ENCODE measurements around the gene FCHSD2. TPM values are rescaled to one million over a fixed set of nuclear protein-coding genes. Genes with fewer than 3 reads are reported as not detected.
A peak's percentile ranks its signal among the peaks of the same experiment; 100 is the strongest.

The FCHSD2 gene
- total and polyA plus RNA-seq, 2 of the 13 experiments (the other 11 are each of a cell fraction or from before 2014, with no cell fraction given): 20.5 to 24.8 TPM

- TF ChIP-seq HMGXB4 (CRISPR knock-in tag; IDR thresholded peaks at IDR 0.05; ENCODE audit: borderline replicate concordance in 1 of 2, low read depth in 1 of 2) (peak in 1 of 2 experiments; percentile 48; a peak in 2 of 4 replicates), ATAD3A (CRISPR knock-in tag; IDR thresholded peaks at IDR 0.05) (no peak; the same call in 1 of the 2 replicates), HES4 (CRISPR knock-in tag; IDR thresholded peaks at IDR 0.05; ENCODE audit: borderline replicate concordance) (no peak), SMAD1 (CRISPR knock-in tag; IDR thresholded peaks at IDR 0.05; ENCODE audit: borderline replicate concordance, low read depth) (peak; percentile 63; the same call in 1 of the 2 replicates), NKX3-1 (CRISPR knock-in tag; IDR thresholded peaks at IDR 0.05) (peak; percentile 77), ZNF572 (CRISPR knock-in tag; IDR thresholded peaks at IDR 0.05) (0 out of 2 replicates have a peak, but pooled peaks have one; percentile 51), ZNF619 (CRISPR knock-in tag; IDR thresholded peaks at IDR 0.05) (0 out of 2 replicates have a peak, but pooled peaks have one; percentile 12), MBD4 (IDR thresholded peaks at IDR 0.05; ENCODE audit: borderline replicate concordance, low read length) (no peak), SOX13 (IDR thresholded peaks at IDR 0.05) (no peak), SOX13 (CRISPR knock-in tag; conservative IDR thresholded peaks at IDR 0.05 in 1 of 2, IDR thresholded peaks at IDR 0.05 in 1 of 2) (no peak), ARID5B (CRISPR knock-in tag; IDR thresholded peaks at IDR 0.05) (peak; percentile 50; the same call in 1 of the 2 replicates), ZFP36 (IDR thresholded peaks at IDR 0.05; ENCODE audit: borderline replicate concordance, low read depth, low read length, partially characterized antibody) (no peak), ZSCAN9 (CRISPR knock-in tag; IDR thresholded peaks at IDR 0.05; ENCODE audit: borderline replicate concordance) (peak; percentile 28; the same call in 1 of the 2 replicates), ZFY (CRISPR knock-in tag; IDR thresholded peaks at IDR 0.05) (peak; percentile 90), KDM5B (CRISPR knock-in tag; IDR thresholded peaks at IDR 0.05; ENCODE audit: borderline replicate concordance) (peak; percentile 71; the same call in 1 of the 2 replicates), TBX2 (CRISPR knock-in tag; IDR thresholded peaks at IDR 0.05; ENCODE audit: borderline replicate concordance) (peak; percentile 31; the same call in 1 of the 2 replicates), TEAD3 (CRISPR knock-in tag; optimal IDR thresholded peaks at IDR 0.05; ENCODE audit: borderline replicate concordance) (peak; percentile 14), PHF5A (CRISPR knock-in tag; IDR thresholded peaks at IDR 0.05; ENCODE audit: low read depth, unreplicated experiment) (no peak), NR0B2 (CRISPR knock-in tag; IDR thresholded peaks at IDR 0.05) (peak; percentile 44; the same call in 1 of the 2 replicates), ZNF513 (CRISPR knock-in tag; conservative IDR thresholded peaks at IDR 0.05) (no peak), MZF1 (CRISPR knock-in tag; IDR thresholded peaks at IDR 0.05; ENCODE audit: borderline replicate concordance) (no peak), HDAC1 (CRISPR knock-in tag; IDR thresholded peaks at IDR 0.05) (peak; percentile 63; the same call in 1 of the 2 replicates)
Measured at GRCh38 chr11:72813740-72814285, 328.3 kb downstream of the FCHSD2 start (continued).
